22Rv1 (cell line): ENCODE data around the gene CEP126.

Source experiments
- CTCF ChIP-seq: fragments of 450-650 bp; IDR thresholded peaks from 2 replicates; pipeline ENCODE4 v1.5.1; 2017; ENCODE audit warnings: mild to moderate bottlenecking
- ZFX ChIP-seq: fragments of 450-650 bp; IDR thresholded peaks from 2 replicates; pipeline ENCODE4 v1.6.1; 2017; ENCODE audit warnings: antibody characterized with exemption, borderline replicate concordance

GRCh38 chr11:102007567-102008437, 93.0 kb downstream of the CEP126 start:
- TF ChIP-seq CTCF (peak; percentile 60), ZFX (no peak)
